NCI-H1930 (cell line): ENCODE results near the gene RASSF7.
A peak's percentile ranks its signal among the peaks of the same experiment; 100 is the strongest.
"Not testable (repeated sequence)": the region's sequence is repeated elsewhere in the genome, so short reads cannot be mapped to it uniquely, and the experiment has no call there.

Experiments used
- DNase-seq, 2 experiments: peaks; one replicate each; lab custom pipeline; 2025; lab: John Stamatoyannopoulos, UW

The RASSF7 gene, protein sequence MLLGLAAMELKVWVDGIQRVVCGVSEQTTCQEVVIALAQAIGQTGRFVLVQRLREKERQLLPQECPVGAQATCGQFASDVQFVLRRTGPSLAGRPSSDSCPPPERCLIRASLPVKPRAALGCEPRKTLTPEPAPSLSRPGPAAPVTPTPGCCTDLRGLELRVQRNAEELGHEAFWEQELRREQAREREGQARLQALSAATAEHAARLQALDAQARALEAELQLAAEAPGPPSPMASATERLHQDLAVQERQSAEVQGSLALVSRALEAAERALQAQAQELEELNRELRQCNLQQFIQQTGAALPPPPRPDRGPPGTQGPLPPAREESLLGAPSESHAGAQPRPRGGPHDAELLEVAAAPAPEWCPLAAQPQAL

DNA sequence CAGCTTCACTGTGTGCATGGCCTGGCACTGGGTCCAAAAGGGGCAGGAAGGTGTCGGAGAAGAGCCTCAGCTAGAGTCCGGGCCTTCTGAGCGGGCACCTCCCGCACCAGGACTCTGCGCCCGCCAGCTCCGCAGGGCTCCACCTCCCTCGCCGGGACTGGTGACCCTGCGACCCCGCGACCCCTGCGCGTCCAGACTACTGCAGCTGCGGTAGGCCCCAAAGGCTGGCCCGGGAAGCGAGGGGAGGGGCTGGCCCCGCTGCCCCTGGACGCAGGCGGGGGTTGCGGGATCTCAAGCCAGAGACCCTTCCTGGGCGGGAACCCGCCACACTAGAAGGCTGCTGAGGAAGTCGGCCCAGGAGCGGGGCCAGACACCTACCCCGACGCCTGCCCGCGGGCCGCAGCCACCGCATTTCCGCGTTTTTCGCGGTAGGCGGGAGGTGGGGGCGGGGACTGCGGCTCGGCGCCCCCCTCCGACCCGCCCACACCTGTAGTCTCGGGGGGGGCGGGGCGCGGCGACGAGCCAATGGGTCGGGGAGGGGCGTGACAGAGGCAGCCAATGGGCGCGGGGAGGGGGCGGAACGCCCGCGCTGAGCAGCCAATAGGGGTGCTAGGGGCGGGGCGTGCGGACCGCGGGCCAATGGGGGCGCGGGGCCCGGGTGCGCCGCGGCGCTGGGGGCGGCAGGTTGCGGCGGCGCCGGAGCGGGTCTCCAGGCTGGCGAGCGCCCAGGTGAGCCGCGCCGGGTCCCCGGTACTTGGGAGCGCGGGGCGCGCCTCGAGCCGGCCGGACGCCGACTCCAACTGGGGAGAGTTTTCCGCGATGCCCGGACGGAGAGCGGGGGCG, at the start of gene RASSF7, which contains the start of gene LMNTD2:
Gene RASSF7, plus strand, starts transcription at position 666 of the 843 bp plus-strand sequence. CDS start 799 bp downstream, outside the sequence.
Gene LMNTD2, minus strand, starts transcription at position 434 of the 843 bp plus-strand sequence. Its CDS starts 22 bp downstream, at position 412.
- peak; percentile 97 to 99 for DNase-seq

GRCh38 chr11:512761-513595, 47.8 kb upstream of the RASSF7 start:
- no peak for DNase-seq

DNA sequence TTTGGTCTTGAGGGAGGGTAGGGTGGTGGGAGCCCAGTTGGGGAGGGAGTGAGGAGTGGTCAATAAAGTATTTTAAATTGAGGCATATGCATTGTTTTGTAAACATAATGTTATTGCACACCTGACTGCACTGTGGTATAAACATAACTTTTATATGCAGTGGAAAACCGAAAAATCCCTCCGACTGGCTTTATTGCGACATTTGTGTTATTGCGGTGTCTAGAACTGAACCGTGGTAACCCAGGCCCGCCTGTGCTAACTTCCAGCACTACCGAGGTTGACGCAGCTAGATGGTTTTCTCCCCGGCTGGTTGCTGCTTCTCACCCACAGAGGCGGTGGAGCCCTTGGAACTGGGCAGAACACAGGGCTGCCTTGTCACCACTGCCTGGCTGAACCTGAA, 46.2 kb upstream of the RASSF7 start:
- DNase-seq: no peak

- DNase-seq: no peak
Observed at GRCh38 chr11:515131-515530, 45.6 kb upstream of the RASSF7 start.

DNA sequence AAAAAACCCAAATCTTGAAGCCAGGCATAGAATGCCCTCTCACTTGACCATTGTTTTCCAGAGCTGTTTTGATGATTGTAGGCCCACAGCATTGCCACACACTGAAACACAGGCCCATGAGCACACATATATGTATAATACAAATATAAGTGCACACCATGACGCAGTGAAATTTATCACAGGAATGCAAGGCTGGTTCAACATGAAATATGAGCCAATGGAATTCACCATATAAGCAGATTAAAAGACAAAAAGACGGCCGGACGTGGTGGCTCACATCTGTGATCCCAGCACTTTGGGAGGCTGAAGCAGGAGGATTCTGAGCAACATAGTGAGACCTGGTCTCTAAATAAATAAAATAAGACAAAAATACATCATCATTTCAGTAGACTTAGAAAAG, 44.4 kb upstream of the RASSF7 start:
- no peak for DNase-seq

DNA sequence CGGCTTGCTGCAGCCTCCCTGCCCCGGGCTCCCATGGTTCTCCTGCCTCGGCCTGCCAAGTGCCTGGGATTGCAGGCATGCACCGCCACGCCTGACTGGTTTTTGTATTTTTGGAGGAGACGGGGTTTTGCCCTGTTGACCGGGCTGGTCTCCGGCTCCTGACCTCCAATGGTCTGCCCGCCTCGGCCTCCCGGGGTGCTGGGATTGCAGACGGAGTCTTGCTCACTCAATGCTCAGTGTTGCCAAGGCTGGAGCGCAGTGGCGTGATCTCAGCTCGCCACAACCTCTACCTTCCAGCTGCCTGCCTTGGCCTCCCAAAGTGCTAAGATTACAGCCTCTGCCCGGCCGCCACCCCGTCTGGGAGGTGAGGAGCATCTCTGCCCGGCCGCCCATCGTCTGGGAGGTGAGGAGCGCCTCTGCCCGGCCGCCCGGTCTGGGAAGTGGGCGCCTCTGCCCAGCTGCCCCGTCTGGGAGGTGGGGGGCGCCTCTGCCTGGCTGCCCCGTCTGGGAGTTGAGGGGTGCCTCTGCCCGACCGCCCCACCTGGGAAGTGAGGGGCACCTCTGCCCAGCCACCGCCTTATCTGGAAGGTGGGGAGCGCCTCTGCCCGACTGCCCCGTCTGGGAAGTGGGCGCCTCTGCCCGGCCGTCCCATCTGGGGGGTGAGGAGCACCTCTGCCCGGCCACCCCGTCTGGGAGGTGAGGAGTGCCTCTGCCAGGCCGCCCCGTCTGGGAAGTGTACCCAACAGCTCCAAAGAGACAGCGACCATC, 43.7 kb upstream of the RASSF7 start:
- DNase-seq: not testable (repeated sequence)

DNA sequence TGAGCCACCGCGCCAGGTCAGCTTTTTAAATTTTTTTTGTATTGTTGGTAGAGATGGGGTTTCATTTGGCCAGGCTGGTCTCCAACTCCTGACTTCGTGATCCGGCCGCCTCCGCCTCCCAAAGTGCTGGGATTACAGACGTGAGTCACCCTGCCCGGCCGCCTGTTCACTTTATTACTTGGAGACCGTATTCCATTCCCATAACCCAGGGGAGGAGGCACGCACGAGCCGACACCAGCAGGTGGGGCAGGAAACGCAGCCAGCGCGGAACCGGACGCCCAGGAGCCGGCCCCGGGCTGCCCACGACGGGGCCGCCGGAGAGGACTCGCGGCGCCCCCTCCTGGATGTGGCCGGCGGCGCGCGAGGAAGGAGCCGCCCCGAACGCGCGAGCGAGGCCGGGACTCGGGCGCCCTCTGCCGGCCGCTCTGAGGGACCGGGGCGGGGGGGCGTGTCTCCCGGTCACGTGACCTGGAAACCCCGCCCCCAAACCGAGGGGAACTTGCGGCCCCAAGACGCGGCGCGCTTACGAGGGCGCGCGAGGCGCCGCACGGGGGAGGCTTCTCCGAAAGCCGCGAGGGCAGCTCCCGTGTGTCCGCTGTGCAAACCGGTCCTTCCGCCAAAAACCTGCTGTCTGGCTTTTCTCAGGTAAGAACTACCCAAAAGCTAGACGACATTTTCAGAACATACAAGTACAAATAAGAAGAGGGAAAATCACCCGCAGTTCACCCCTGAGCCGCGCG, 42.1 kb upstream of the RASSF7 start:
- no peak for DNase-seq

- no peak for DNase-seq
Observed at GRCh38 chr11:520428-521176, 40.2 kb upstream of the RASSF7 start.

GRCh38 chr11:521177-521688, 39.5 kb upstream of the RASSF7 start:
- DNase-seq: no peak

DNA sequence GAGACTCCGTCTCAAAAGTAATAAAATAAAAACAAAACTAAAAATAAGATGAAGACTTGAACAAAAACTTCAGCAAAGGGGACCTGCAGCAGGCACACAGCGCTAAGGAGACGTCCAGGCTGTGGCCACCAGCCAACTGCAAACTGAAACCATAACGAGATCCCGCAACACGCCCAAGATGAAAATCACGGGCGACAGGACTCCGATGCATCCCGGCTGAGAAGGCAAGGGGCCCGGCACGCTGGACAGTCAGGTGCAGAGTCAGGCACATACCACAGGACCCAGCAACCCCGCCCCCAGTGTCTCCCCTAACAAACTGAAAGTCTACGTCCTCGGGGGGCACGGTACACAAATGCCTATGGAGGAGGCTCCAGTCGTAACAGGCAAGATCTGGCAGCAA, 34.6 kb upstream of the RASSF7 start:
- DNase-seq: no peak

DNA sequence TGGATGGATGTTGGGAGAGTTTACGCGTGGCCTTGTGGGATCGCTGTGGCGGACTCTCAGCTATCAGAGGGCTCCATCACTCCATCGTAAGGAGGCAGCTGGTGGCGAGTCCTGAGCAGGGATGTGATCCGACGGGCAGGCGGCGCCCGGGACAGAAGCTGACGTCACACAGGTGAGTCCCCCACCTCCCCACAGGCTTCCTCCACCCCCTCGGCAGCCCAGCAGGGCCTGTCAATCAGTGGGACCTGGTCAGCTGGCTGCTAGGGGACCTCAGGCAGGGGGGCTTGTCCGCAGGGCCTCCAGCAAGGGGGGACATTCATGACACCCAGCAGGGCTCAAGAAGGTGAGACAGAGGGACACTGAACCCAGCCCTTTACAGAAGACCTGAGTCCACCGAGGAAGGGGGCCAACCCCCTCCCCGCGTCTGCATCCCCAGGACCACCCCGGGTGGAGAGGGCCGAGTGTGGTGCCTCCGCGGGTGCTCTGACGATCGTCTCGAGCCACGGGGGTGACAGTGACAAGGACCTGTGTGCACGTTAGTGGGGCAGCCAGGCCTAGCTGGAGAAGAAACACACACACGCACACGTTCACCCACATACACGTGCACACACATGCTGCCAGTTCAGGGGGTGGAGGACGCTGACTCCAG, 32.5 kb upstream of the RASSF7 start:
- DNase-seq: no peak

- no peak for DNase-seq
Observed at GRCh38 chr11:528815-529727, 31.7 kb upstream of the RASSF7 start.

DNA sequence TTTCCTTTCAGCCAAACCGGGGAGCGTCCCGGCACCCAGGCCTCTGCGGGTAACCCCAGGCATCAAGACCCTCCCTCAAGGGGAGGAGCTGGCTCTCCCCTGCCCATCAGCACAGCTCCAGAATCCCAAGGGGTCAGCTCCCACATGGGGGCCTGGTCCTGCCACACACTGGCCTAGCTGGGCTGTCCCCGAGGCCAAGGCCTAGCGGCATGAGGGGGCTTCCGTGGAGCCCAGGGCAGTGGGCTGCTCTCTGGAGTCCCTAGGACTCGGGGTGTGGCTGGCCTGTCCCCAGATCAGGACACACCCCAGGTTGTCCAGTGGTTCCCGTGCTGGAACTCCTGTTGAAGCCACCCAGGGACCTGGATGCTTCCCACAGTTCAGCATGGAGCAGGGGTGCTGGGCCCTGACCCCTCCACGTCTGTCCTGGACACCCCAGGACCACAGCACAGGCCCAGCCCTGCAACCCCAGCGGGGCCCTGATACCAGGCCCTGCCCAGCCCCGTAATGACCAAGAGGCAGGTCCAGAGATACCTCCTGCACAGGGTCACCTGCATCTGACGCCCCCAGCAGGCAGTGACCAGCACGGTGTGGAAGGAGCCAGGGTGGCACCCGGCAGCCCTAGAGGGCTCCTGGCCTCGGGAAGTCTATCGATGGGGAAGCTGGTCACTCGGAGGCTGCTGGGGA, 30.9 kb upstream of the RASSF7 start:
- DNase-seq: no peak

- no peak for DNase-seq
Observed at GRCh38 chr11:530960-531831, 29.6 kb upstream of the RASSF7 start.

DNA sequence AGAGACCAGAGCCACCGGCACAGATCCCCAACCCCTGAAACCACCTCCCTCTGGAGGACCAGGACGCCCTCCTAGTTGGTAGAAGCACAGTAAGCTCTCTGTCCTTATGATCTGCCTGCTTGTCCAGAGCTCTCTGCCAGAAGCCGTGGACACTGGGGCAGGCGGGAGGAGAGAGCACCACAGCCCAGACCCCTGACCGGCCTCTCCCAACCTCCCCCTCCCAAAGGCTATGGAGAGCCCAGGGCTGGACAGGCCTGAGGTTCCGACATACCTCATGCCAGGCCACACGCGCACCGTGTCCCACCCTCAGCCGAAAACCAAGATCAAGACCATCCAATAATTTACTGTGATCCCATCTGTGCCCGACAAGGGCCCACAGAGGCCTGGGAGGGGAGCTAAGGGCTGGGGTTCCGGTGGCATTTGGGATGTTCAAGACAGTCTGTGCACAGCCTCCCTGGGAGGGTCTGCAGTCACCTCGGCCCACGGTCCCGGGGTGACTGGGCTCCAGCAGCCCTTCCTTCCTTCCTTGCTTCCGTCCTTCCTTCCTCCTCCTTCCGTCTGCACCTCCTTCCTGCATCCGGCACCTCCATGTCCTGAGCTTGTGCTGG, 28.7 kb upstream of the RASSF7 start:
- DNase-seq: no peak

DNA sequence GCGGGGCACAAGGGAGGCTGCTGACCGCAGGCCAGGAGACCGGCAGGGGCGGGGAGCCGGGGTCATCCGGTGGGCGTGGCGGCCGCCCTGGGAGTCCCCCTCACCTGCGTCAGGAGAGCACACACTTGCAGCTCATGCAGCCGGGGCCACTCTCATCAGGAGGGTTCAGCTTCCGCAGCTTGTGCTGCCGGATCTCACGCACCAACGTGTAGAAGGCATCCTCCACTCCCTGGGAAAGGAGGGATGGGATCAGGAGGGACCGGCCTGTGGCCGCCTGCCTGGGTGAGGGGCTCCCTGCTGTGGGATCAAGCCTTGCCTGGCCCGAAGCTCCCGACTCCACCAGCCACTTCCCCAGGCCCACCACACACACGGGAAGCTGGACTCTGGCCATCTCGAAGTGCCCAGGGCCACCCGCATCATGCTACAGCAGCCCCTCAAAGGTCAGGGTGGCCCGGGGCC, 28.2 kb upstream of the RASSF7 start:
- DNase-seq: no peak
